HepG2 (cell line): Measurements from ENCODE around the gene CPEB2. TPM values are rescaled to one million over a fixed set of nuclear protein-coding genes. Genes with fewer than 3 reads are reported as not detected.

Experiments
- ATAC-seq: fragments of 200-7000 bp; cut with Tn5 transposase; 3 replicates; pipeline ENCODE4 v1.9.1; 2020; ENCODE audit warnings: mild to moderate bottlenecking, moderate library complexity
- BruUV-seq: library from RNA; stranded (reverse); fragments of 400-500 nt; replicated peaks from 2 replicates; lab custom pipeline; 2021; lab: Mats Ljungman, UMichigan
- CTCF ChIA-PET: fragments of 300-600 bp; formaldehyde crosslinking; extraction: SDS; loops from one replicate; lab custom pipeline; 2021; ENCODE audit warnings: low total read pairs, inconsistent platforms, low intra/inter-chr PET ratio; lab: Yijun Ruan, JAX
- POLR2A ChIA-PET: fragments of 350-600 bp; sonication (Branson Sonifier 250); formaldehyde crosslinking; loops from one replicate; lab custom pipeline; 2020; ENCODE audit warnings: antibody characterized with exemption, inconsistent platforms; lab: Yijun Ruan, JAX
- DNase-seq: peaks from one replicate; pipeline ENCODE4 v3.0.0-alpha.2; 2015; ENCODE audit warnings: low spot score
- FAIRE-seq: peaks from 3 replicates; lab custom pipeline; 2011; peaks lifted over from hg19 to GRCh38; lab: Jason Lieb, UNC
- H2AFZ ChIP-seq: one replicate; pipeline ENCODE4 v1.6.1; 2011; ENCODE audit warnings: low read length, inconsistent platforms
- H3K27ac ChIP-seq: fragments of 300-600 bp; 3 replicates; pipeline ENCODE4 v1.8.0; 2011; ENCODE audit warnings: mixed run types, mild to moderate bottlenecking, mixed read lengths, low read length, inconsistent platforms; ENCODE audit not compliant: insufficient read depth; ENCODE audit errors: extremely low read length
- H3K27me3 ChIP-seq, 2 experiments: fragments of 200-600 bp in 1 of 2; 2 replicates in 1 of 2; 3 replicates in 1 of 2; pipeline versions ENCODE4 v1.6.0 to v1.8.0; 2011; ENCODE audit warnings: low read length in 2 of 2, mild to moderate bottlenecking in 2 of 2, moderate library complexity in 2 of 2, inconsistent platforms in 1 of 2; ENCODE audit not compliant: insufficient read depth in 2 of 2, control insufficient read depth in 1 of 2
- H3K36me3 ChIP-seq, 2 experiments: fragments of 200-600 bp in 1 of 2; replicated peaks in 1 of 2; 2 replicates in 1 of 2; 3 replicates in 1 of 2; pipeline versions ENCODE4 v1.5.1 to v1.8.0; 2011; ENCODE audit warnings: low read length in 2 of 2, inconsistent platforms in 1 of 2; ENCODE audit not compliant: insufficient read depth in 2 of 2, control insufficient read depth in 1 of 2
- H3K4me1 ChIP-seq: 2 replicates; pipeline ENCODE4 v1.5.1; 2012; ENCODE audit warnings: low read length, inconsistent platforms; ENCODE audit not compliant: insufficient read depth
- H3K4me2 ChIP-seq: 2 replicates; pipeline ENCODE4 v1.6.0; 2011; ENCODE audit warnings: low read depth, low read length, inconsistent platforms
- H3K4me3 ChIP-seq, 3 experiments: fragments of 200-600 bp in 1 of 3; sonication (generic), shearing (Covaris generic) in 1 of 3; replicated peaks in 1 of 3; 2 replicates each; pipeline ENCODE4 v1.5.1; 2011 to 2016; ENCODE audit warnings: low read length in 3 of 3, inconsistent platforms in 2 of 3, low read depth in 2 of 3, mild to moderate bottlenecking in 2 of 3, control low read depth in 1 of 3, mixed read lengths in 1 of 3; ENCODE audit not compliant: insufficient read depth in 1 of 3
- H3K79me2 ChIP-seq: one replicate; pipeline ENCODE4 v1.6.1; 2011; ENCODE audit warnings: low read length, inconsistent platforms; ENCODE audit not compliant: insufficient read depth
- H3K9ac ChIP-seq: 2 replicates; pipeline ENCODE4 v1.6.0; 2011; ENCODE audit warnings: mild to moderate bottlenecking, low read depth, low read length, inconsistent platforms; ENCODE audit not compliant: insufficient read depth
- H3K9me3 ChIP-seq: 2 replicates; pipeline ENCODE4 v1.5.1; 2012; ENCODE audit warnings: mild to moderate bottlenecking, low read length
- H4K20me1 ChIP-seq: 2 replicates; pipeline ENCODE4 v1.6.0; 2011; ENCODE audit warnings: inconsistent platforms, mild to moderate bottlenecking, low read length, moderate library complexity; ENCODE audit not compliant: insufficient read depth
- CEBPB ChIP-seq: IDR thresholded peaks from 2 replicates; pipeline ENCODE4 v1.6.1; 2011; ENCODE audit warnings: low read depth, low read length, improper control_type of control experiment, borderline replicate concordance
- HNRNPK ChIP-seq: fragments of 200-400 bp; formaldehyde crosslinking; IDR thresholded peaks from 2 replicates; pipeline ENCODE4 v1.6.1; 2018; ENCODE audit warnings: low read length, low read depth, moderate library complexity, mild to moderate bottlenecking; ENCODE audit not compliant: poor library complexity, severe bottlenecking
- NR2F2 ChIP-seq: IDR thresholded peaks from 2 replicates; pipeline ENCODE4 v1.6.1; 2012; ENCODE audit warnings: low read depth, inconsistent platforms, borderline replicate concordance
- WGBS: methylation state at CpG from one replicate; pipeline ENCODE4 v1.1.6; 2017; ENCODE audit warnings: low lambda C conversion rate; 5-methylcytosine and 5-hydroxymethylcytosine counted together
- in situ Hi-C: cut with HindIII; loops from 2 replicates; pipeline ENCODE4 v1.10.0; 2017; ENCODE audit warnings: low pct_unique_long_range_greater_than_20kb; ENCODE audit not compliant: extremely low pct_ligation_motif_present
- intact Hi-C: fragments of 100-400 bp; cut with micrococcal nuclease; formaldehyde crosslinking; loops from one replicate; pipeline ENCODE4 v1.10.0; 2022; ENCODE audit not compliant: unreplicated experiment
- polyA plus RNA-seq, 8 experiments: library from polyadenylated mRNA; depleted of rRNA in 3 of 8; stranded (reverse) in 7 of 8; unstranded in 1 of 8; fragments of >200 nt; fragmentation: Illumina TruSeq in 4 of 8; extraction: Trizol in 4 of 8; gene quantifications; 2 replicates each; pipeline versions ENCODE4 v1.2.1 to v1.2.3, GENCODE V29; 2011 to 2016; ENCODE audit warnings: low read depth in 4 of 8, missing spikeins in 1 of 8, mixed read lengths in 1 of 8; ENCODE audit not compliant: insufficient read depth in 1 of 8
- total RNA-seq, 5 experiments: library from RNA; depleted of rRNA; stranded (reverse); fragments of >200 nt; fragmentation: Illumina TruSeq; extraction: Trizol; gene quantifications; 2 replicates each; pipeline ENCODE4 v1.2.3, GENCODE V29; 2016; ENCODE audit warnings: low read depth in 1 of 5
- TF ChIP-seq, protein P1 (sequence below): sonication (generic); formaldehyde crosslinking; IDR thresholded peaks from 2 replicates; pipeline ENCODE4 v1.4.0; 2020; ENCODE audit warnings: missing genetic modification reagents, borderline replicate concordance
- TF ChIP-seq, protein P2 (sequence below): sonication (generic); formaldehyde crosslinking; IDR thresholded peaks from 2 replicates; pipeline ENCODE4 v1.8.1; 2023; ENCODE audit warnings: mild to moderate bottlenecking, missing genetic modification reagents, borderline replicate concordance
- TF ChIP-seq, protein P3 (sequence below): IDR thresholded peaks from 2 replicates; pipeline ENCODE4 v1.6.1; 2016; ENCODE audit warnings: missing compliant biosample characterization, missing genetic modification reagents, borderline replicate concordance

CPEB2 gene
- total and polyA plus RNA-seq, 2 of the 13 experiments (the other 11 are each of a cell fraction or from before 2014, with no cell fraction given) = 2.0 to 2.5 TPM

DNA sequence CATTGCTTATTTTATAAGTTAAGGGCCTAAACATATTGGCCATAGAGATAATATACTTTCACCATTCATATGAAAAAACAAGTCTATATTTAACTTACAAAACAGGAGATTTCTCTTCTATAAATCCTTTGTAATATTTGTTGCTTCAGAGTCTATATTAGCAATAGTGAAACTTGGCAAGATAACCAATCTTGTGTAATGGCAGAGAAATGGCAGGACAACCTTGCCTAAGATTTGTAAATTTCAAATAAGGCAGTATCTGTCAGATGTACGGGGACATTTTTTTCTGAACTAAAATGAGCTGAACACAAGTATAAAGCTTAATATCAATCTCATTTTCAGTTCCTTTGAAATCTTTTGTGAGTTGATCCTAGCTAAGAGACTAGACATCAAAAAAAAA is 17.8 kb upstream of the CPEB2 start:
- H2AFZ ChIP-seq = no peak overlapping the region
- no peak overlapping the region for H3K27ac ChIP-seq
- peaks cover 10% of the 10 kb centered on the region for H3K4me1 ChIP-seq
- no peak overlapping the region for H3K9ac ChIP-seq
- CTCF ChIA-PET = no interaction called here
- TF ChIP-seq, protein P1, sequence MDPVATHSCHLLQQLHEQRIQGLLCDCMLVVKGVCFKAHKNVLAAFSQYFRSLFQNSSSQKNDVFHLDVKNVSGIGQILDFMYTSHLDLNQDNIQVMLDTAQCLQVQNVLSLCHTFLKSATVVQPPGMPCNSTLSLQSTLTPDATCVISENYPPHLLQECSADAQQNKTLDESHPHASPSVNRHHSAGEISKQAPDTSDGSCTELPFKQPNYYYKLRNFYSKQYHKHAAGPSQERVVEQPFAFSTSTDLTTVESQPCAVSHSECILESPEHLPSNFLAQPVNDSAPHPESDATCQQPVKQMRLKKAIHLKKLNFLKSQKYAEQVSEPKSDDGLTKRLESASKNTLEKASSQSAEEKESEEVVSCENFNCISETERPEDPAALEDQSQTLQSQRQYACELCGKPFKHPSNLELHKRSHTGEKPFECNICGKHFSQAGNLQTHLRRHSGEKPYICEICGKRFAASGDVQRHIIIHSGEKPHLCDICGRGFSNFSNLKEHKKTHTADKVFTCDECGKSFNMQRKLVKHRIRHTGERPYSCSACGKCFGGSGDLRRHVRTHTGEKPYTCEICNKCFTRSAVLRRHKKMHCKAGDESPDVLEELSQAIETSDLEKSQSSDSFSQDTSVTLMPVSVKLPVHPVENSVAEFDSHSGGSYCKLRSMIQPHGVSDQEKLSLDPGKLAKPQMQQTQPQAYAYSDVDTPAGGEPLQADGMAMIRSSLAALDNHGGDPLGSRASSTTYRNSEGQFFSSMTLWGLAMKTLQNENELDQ (CRISPR knock-in tag) = no peak
- TF ChIP-seq, protein P2, sequence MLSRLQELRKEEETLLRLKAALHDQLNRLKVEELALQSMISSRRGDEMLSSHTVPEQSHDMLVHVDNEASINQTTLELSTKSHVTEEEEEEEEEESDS = no peak
- TF ChIP-seq, protein P3, sequence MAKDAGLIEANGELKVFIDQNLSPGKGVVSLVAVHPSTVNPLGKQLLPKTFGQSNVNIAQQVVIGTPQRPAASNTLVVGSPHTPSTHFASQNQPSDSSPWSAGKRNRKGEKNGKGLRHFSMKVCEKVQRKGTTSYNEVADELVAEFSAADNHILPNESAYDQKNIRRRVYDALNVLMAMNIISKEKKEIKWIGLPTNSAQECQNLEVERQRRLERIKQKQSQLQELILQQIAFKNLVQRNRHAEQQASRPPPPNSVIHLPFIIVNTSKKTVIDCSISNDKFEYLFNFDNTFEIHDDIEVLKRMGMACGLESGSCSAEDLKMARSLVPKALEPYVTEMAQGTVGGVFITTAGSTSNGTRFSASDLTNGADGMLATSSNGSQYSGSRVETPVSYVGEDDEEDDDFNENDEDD (CRISPR knock-in tag) = no peak
- TF ChIP-seq, all 625 proteins: peak for 0
- Histone ChIP-seq H3K79me2 (no peaks in the 10 kb centered on the region), H4K20me1 (no peaks in the 10 kb centered on the region), H3K36me3 (no peaks in the 10 kb centered on the region), H3K4me2 (no peak overlapping the region), H3K9me3 (no peaks in the 10 kb centered on the region), H3K4me3 (no peak overlapping the region), H3K27me3 (no peaks in the 10 kb centered on the region)
- FAIRE-seq (no peak), ATAC-seq (no peak), DNase-seq (no peak)
- in situ Hi-C loops = no loop called here
- POLR2A ChIA-PET = no interaction called here
- intact Hi-C loops = no loop called here
- no TSS peak for BruUV-seq
- WGBS = 41% methylated on average over 1 of the region's 1 CpG

GRCh38 chr4:14985161-14985560 is 17.1 kb upstream of the CPEB2 start:
- Histone ChIP-seq H3K79me2 (no peaks in the 10 kb centered on the region), H3K4me1 (peaks cover 10% of the 10 kb centered on the region), H3K27ac (no peak overlapping the region), H3K4me3 (no peak overlapping the region), H3K9ac (no peak overlapping the region), H2AFZ (no peak overlapping the region), H3K36me3 (no peaks in the 10 kb centered on the region), H3K9me3 (no peaks in the 10 kb centered on the region), H4K20me1 (no peaks in the 10 kb centered on the region), H3K4me2 (no peak overlapping the region), H3K27me3 (no peaks in the 10 kb centered on the region)
- WGBS = 38% methylated on average over 1 of the region's 1 CpG
- FAIRE-seq = no peak
- ChIA-PET POLR2A (no interaction called here), CTCF (no interaction called here)
- BruUV-seq = no TSS peak
- intact Hi-C loops (no loop called here), in situ Hi-C loops (no loop called here)
- DNase-seq = no peak
- ATAC-seq = no peak
- TF ChIP-seq CEBPB = peak; percentile 13; the same call in 1 of the 2 replicates
- no peak for TF ChIP-seq HNRNPK
- TF ChIP-seq NR2F2 = no peak
